SKM-1 treated with dmso at 0.1 percent for 144 hours (cell line): Measurements from ENCODE around the gene DGCR8.

Source experiments
- DNase-seq: peaks from one replicate; lab custom pipeline; 2025; ENCODE audit not compliant: unreplicated experiment; lab: John Stamatoyannopoulos, UW

DGCR8 gene

GRCh38 chr22:20135806-20136602, 56.0 kb downstream of the DGCR8 start:
- DNase-seq = no peak

GRCh38 chr22:20136603-20136873, 56.5 kb downstream of the DGCR8 start:
- DNase-seq = no peak

- DNase-seq = no peak
Observed at GRCh38 chr22:20137113-20137512, 57.1 kb downstream of the DGCR8 start.

- no peak for DNase-seq
Observed at GRCh38 chr22:20137671-20138416, 57.8 kb downstream of the DGCR8 start.

- no peak for DNase-seq
Observed at GRCh38 chr22:20138417-20138738, 58.3 kb downstream of the DGCR8 start.

GRCh38 chr22:20138868-20139267, 58.8 kb downstream of the DGCR8 start:
- no peak for DNase-seq

- DNase-seq = no peak
Observed at GRCh38 chr22:20139391-20140106, 59.5 kb downstream of the DGCR8 start.

GRCh38 chr22:20140107-20140445, 60.0 kb downstream of the DGCR8 start:
- no peak for DNase-seq

GRCh38 chr22:20140521-20140964, 60.5 kb downstream of the DGCR8 start:
- no peak for DNase-seq

GRCh38 chr22:20141186-20142077, 61.4 kb downstream of the DGCR8 start:
- no peak for DNase-seq

GRCh38 chr22:20142711-20143621, 62.9 kb downstream of the DGCR8 start:
- no peak for DNase-seq

GRCh38 chr22:20143883-20144665, 64.0 kb downstream of the DGCR8 start:
- DNase-seq = no peak

GRCh38 chr22:20145206-20145831, 65.3 kb downstream of the DGCR8 start:
- DNase-seq = no peak

GRCh38 chr22:20145832-20146223, 65.8 kb downstream of the DGCR8 start:
- DNase-seq = no peak

GRCh38 chr22:20146777-20147176, 66.7 kb downstream of the DGCR8 start:
- no peak for DNase-seq

GRCh38 chr22:20147237-20147988, 67.4 kb downstream of the DGCR8 start:
- DNase-seq = no peak

GRCh38 chr22:20148414-20148813, 68.4 kb downstream of the DGCR8 start:
- no peak for DNase-seq
